Stimulated activated CD4-positive, alpha-beta T cell treated with anti-CD3 and anti-CD28 coated beads, TNF-alpha, amount 100 ng/mL, for 48 hours (primary cell): ENCODE data around the gene NTM.
"Not testable (repeated sequence)": the region's sequence is repeated elsewhere in the genome, so short reads cannot be mapped to it uniquely, and the experiment has no call there.

ENCODE experiments used
- DNase-seq, 3 donors: peaks; one replicate each; pipeline ENCODE4 v3.0.0-alpha.2; 2020; ENCODE audit warnings: low read depth in 3 of 3

Gene NTM

DNA sequence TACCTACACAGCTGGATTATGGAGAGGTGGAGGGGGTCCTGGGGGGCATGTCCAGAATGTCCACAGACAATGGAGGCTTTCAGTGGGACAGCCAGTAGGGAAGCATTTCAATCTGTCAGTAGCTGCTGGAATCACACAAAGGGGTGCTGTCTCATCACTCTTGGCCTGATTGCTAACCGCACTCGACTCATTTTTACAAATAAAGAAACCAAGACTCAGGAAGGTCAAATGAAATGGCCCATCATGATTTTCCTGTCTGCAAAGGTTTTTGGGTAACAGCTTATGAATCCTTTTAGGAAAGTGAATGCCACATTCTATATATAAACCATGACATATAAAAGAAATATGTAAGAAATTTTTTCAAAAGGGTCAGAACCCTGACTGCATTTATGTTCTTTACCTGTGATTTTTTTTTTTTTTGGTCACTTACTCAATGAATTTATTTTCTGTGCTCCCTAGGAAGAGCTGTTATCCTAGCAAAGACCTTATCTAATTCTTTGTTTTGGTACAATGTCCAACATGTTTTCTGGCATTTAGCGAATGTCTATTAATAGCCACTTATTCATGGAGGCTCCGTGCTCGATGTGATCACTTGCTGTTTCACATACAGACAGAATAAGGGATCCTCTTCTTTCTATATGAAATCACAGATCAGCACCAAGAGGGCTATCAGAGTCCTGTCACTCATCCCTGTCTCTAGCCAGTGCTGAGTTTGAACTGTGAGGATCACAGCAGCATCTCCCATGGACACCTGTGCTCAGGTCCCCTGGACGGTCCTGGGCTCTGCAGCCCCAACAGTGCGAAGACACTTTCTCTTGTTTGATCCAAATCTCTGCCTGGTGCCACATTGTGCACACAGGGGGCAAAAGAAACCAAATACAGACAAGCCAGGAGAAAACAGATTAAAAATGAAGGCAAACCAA is 979.7 kb downstream of the NTM start:
- DNase-seq: no peak

GRCh38 chr11:132351050-132351449 is 980.6 kb downstream of the NTM start:
- DNase-seq: no peak

GRCh38 chr11:132352497-132352896 is 982.1 kb downstream of the NTM start:
- no peak for DNase-seq

DNA sequence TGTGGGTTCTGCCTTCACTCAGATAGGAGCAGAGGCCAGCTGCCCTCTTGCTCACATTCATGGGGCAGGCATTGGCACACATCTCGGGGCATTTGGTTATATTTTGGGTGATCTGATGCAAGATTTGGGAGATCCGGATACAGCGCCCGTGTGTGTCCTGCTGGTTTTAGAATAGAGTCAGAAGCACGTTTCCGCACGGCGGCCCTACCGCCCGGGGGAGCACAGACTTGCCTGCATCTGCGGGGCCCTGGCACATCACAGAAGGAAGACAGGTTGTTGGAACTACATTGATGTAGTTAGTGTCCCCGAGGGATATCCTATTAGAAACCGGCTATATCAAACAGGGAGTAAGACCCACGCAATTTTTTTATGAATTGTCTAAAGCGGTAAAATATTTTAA is 982.8 kb downstream of the NTM start:
- DNase-seq: no peak

GRCh38 chr11:132357811-132358572 is 987.6 kb downstream of the NTM start:
- DNase-seq: no peak

DNA sequence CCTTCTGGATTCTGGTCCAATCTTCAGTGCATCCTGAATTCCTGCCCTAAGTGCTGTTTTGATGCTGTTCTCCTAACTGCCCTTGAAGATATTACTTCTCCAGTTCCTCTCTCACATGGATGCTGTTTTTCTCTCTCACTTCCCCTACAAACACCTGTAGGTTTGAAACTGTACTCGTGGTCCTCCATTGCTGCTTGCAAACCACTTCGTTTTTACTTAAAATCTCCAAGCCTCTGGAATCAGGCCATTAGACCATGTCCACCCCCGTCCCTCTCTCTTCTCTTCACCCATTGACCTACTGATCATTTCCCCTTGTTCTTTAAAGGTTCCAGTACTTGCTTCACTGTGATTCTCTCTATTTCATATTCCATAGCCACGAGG is 988.1 kb downstream of the NTM start:
- no peak for DNase-seq

- DNase-seq: no peak
These were observed 990.7 kb downstream of the NTM start for GRCh38 chr11:132361011-132361550.

- no peak for DNase-seq
These were observed 995.2 kb downstream of the NTM start for GRCh38 chr11:132365650-132366049.

GRCh38 chr11:132367293-132367692 is 996.9 kb downstream of the NTM start:
- DNase-seq: no peak

DNA sequence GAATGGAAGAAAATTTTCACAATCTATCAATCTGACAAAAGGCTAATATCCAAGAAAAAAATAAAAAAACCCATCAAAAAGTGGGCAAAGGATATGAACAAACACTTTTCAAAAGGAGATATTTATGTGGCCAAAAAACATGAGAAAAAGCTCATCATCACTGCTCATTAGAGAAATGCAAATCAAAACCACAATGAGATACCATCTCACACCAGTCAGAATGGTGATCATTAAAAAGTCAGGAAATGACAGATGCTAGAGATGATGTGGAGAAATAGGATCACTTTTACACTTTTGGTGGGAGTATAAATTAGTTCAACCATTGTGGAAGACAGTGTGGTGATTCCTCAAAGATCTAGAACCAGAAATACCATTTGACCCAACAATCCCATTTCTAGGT is 999.7 kb downstream of the NTM start:
- not testable (repeated sequence) for DNase-seq

DNA sequence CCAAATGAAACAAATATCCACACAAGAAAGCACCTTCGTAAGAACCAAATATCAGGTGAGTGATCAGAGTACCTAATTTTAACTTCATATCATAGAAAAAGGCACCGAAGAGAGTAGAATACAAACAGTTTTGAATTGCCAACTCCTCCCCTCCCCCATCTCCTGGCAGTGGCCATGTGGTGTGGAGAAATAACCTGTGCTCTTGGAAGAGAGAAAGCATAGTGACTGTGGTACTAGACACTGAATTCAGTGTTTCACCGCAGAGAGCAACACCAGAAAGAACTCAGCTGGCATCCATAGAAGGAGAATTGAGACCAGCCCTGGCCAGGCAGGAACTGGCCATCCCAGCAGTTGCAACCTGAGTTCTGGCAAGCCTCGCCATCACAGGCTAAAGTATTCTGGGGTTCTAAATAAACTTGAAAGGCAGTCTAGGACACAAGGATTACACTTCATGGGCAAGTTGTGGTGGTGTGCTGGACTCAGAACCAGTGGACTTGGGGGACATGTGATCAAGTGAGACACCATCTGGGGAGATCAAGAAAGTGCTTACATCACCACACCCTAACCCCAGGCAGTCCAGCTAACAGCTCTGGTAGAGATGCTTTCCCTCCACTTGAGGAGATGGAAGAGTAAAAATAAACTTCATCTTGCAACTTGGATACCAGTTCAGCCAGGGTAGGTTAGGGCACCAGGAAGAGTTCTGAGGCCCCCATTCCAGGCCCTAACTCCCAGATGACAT is 1003.2 kb downstream of the NTM start:
- no peak for DNase-seq

GRCh38 chr11:132379540-132379939 is 1009.1 kb downstream of the NTM start:
- no peak for DNase-seq
